Measurements from ENCODE around the gene RANBP1. TPM values are rescaled to one million over a fixed set of nuclear protein-coding genes. Genes with fewer than 3 reads are reported as not detected.

RANBP1 gene
- total and polyA plus RNA-seq, 8 donors: 63.7 to 184 (median 147) TPM

DNA sequence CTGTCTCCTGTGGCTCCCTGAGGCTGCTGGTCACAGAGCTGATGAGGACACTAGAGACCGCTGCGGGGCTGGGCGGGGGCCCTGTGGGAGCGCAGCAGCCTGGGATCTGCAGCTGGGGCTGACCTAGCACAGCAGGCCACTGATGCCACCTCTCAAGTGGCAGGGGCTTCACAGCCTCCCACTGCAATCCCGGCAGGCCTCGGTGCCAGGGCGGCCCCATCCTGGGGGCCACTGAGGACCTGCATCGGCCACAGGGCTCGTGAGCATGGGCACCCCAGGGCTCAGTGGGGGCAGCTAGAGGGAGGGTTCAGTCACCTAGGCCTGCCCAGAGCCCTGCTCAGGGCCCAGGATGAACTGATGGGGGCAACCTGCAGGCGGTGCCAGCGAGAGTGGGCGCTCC, 49.5 kb downstream of the RANBP1 start:
- Histone ChIP-seq H3K36me3 (no peaks in the 10 kb centered on the region), H3K4me3 (no peak overlapping the region), H3K27me3 (no peaks in the 10 kb centered on the region), H3K9me3 (no peaks in the 10 kb centered on the region), H3K27ac (no peak overlapping the region), H3K4me1 (no peaks in the 10 kb centered on the region)
- ATAC-seq (no peak), DNase-seq (no peak)
- TF ChIP-seq, protein P1, sequence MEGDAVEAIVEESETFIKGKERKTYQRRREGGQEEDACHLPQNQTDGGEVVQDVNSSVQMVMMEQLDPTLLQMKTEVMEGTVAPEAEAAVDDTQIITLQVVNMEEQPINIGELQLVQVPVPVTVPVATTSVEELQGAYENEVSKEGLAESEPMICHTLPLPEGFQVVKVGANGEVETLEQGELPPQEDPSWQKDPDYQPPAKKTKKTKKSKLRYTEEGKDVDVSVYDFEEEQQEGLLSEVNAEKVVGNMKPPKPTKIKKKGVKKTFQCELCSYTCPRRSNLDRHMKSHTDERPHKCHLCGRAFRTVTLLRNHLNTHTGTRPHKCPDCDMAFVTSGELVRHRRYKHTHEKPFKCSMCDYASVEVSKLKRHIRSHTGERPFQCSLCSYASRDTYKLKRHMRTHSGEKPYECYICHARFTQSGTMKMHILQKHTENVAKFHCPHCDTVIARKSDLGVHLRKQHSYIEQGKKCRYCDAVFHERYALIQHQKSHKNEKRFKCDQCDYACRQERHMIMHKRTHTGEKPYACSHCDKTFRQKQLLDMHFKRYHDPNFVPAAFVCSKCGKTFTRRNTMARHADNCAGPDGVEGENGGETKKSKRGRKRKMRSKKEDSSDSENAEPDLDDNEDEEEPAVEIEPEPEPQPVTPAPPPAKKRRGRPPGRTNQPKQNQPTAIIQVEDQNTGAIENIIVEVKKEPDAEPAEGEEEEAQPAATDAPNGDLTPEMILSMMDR (IDR thresholded peaks at IDR 0.05): no peak
- intact Hi-C loops (cut with DNase I): no loop called here

DNA sequence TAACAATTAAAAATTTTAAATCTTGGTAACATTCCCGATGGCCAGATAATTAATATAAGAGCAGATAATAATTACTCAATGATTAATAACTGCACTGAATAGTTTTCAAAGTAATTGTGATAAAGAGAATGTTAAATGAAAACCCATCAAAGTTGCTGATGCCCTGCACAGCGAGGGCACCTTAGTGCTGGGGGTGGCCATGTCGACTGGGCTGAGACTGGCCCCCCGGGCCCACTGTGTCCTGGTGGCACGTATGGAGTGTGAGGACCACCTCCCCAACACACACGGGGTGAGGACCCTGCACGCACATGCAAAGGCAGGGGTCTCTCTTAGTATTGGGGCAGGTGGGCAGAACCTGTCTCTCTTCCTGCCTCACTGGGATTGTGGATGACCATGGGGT, 50.0 kb downstream of the RANBP1 start:
- no peak for DNase-seq
- H3K9me3 ChIP-seq: no peaks in the 10 kb centered on the region
- intact Hi-C loops (cut with DNase I): no loop called here
- no peak overlapping the region for H3K4me3 ChIP-seq
- TF ChIP-seq, protein P1 (IDR thresholded peaks at IDR 0.05): no peak
- H3K36me3 ChIP-seq: no peaks in the 10 kb centered on the region
- H3K27ac ChIP-seq: no peak overlapping the region
- ATAC-seq: no peak
- no peaks in the 10 kb centered on the region for H3K4me1 ChIP-seq
- no peaks in the 10 kb centered on the region for H3K27me3 ChIP-seq

DNA sequence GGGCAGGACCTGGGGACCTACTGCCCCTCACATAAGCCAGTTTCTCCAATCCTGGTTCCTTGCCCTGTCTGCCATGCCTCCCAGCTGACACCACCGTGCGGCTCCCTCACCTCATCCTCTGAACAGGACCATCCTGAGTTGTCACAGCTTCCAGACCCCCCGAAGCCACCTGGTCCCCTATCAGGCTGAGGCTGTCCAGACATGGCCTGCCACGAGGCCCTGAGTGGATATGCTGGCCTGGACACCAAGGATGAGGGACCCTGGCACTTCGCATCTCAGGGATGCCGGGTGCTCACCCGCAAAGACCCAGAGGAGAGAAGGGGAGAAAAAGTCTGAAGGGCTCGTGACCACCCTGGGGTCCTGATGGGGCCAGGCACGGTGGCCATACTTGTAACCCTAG, 50.8 kb downstream of the RANBP1 start:
- ATAC-seq: no peak
- intact Hi-C loops (cut with DNase I): no loop called here

DNA sequence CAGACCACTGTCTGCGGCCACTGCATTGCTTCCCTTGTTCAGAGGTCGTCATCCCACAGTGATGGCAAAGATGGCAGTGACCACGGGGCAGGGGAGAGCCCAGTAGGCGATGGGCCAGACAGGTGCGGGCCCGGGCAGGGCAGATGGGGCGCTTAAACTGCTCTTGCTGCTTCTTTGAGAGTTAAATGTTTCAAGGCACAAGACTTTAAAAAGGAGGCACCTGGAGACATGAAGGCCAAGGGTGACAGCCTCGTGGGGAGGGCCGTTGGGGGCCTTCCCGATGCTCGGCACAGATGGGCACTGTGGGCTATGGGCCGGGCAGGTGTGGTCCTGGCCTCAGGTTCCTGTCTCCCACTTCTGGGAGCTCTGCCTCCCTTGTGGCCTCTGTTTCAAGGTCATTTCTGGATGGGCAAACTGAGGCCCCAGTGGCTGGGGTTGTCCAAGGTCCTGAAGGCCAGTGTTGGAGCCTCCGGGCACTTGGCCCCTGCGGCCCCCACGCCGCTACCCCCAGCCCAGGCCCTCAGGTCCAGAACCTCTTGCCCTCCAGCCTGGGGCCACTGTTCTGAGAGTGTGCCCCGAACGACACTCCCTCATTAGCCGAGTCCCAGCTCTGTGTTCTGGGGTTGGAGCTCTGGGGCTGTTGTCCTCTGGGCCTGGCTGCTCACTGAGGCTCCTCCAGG, 51.9 kb downstream of the RANBP1 start:
- H3K4me3 ChIP-seq: no peak overlapping the region
- intact Hi-C loops (cut with DNase I): no loop called here
- TF ChIP-seq, protein P1 (IDR thresholded peaks at IDR 0.05): no peak
- H3K4me1 ChIP-seq: no peaks in the 10 kb centered on the region
- DNase-seq: no peak
- H3K9me3 ChIP-seq: no peaks in the 10 kb centered on the region
- H3K36me3 ChIP-seq: no peaks in the 10 kb centered on the region
- H3K27ac ChIP-seq: no peak overlapping the region
- ATAC-seq: no peak
- H3K27me3 ChIP-seq: no peaks in the 10 kb centered on the region

More for the DNA sequence above, 50.8 kb downstream of the RANBP1 start:
- DNase-seq: no peak
- TF ChIP-seq, protein P1 (IDR thresholded peaks at IDR 0.05): no peak
- no peak overlapping the region for H3K4me3 ChIP-seq
- H3K4me1 ChIP-seq: no peaks in the 10 kb centered on the region
- no peaks in the 10 kb centered on the region for H3K36me3 ChIP-seq
- H3K27ac ChIP-seq: no peak overlapping the region
- H3K27me3 ChIP-seq: no peaks in the 10 kb centered on the region
- H3K9me3 ChIP-seq: no peaks in the 10 kb centered on the region

DNA sequence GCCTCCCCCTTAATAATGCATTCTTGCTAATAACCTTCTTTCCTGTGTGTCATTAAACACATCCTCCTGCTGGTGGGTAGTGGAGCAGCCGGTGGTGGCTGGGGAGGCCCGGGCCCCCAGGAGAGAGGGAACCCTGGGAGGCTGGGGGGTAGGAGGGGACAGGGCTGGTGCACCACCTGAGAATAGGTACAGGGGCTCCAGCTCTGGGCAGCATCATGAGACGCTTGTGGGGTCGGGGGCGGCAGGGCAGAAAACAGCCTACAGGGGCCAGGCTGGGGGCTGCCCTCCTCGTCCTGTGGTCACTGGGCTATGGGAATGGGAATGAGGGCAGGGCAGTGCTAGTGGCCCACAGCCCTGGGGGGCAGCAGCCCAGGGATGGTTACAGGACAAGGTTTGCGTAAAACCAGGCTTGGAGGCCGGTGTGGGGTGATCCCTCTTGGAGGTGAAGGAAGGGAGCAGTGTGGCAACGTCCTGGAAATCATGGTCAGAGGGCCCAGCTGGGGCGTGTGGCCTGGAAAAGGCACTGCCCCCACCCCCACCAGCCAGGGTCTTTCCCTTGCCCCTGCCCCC, 53.4 kb downstream of the RANBP1 start:
- H3K9me3 ChIP-seq: no peaks in the 10 kb centered on the region
- intact Hi-C loops (cut with DNase I): no loop called here
- no peak overlapping the region for H3K4me3 ChIP-seq
- TF ChIP-seq, protein P1 (IDR thresholded peaks at IDR 0.05): no peak
- DNase-seq: no peak
- H3K27ac ChIP-seq: no peak overlapping the region
- no peaks in the 10 kb centered on the region for H3K36me3 ChIP-seq
- ATAC-seq: no peak
- no peaks in the 10 kb centered on the region for H3K4me1 ChIP-seq
- H3K27me3 ChIP-seq: no peaks in the 10 kb centered on the region

Measured in left lung (tissue), 10 donors.